ENCODE measurements around the gene CSNK1A1.
A peak's percentile ranks its signal among the peaks of the same experiment; 100 is the strongest.

Gene CSNK1A1

GRCh38 chr5:149488645-149489306 lies 62.5 kb downstream of the CSNK1A1 start:
- Histone ChIP-seq H3K18ac (ENCODE audit: low read length) (no peak overlapping the region), H4K12ac (ENCODE audit: low read depth, low read length) (no peak overlapping the region), H3K4me2 (ENCODE audit: low read length) (no peak overlapping the region), H2AFZ (ENCODE audit: insufficient read depth, low read length, poor library complexity) (no peak overlapping the region), H3K23ac (ENCODE audit: low read length) (no peak overlapping the region), H3K4ac (ENCODE audit: low read depth, low read length) (no peak overlapping the region), H3K14ac (ENCODE audit: low read length) (no peak overlapping the region), H3K9me3 (ENCODE audit: insufficient read depth, low read depth, low read length) (no peaks in the 10 kb centered on the region), H4K91ac (ENCODE audit: low read depth, low read length) (peak overlapping the region; percentile 8), H3K4me1 (ENCODE audit: control insufficient read depth in 1 of 2, insufficient read depth in 2 of 2, low read length in 2 of 2) (peaks cover 15 to 21% of the 10 kb centered on the region in 2 experiments), H3K27me3 (ENCODE audit: insufficient read depth, low read length) (no peaks in the 10 kb centered on the region), H2BK12ac (ENCODE audit: low read length) (peak overlapping the region; percentile 18), H2BK5ac (ENCODE audit: low read depth, low read length, poor library complexity) (no peak overlapping the region), H3K79me2 (ENCODE audit: control insufficient read depth, insufficient read depth, low read length, poor library complexity) (peaks cover 3% of the 10 kb centered on the region), H3K79me1 (ENCODE audit: low read length) (peaks cover 25% of the 10 kb centered on the region), H2AK5ac (ENCODE audit: low read length) (no peak overlapping the region), H3K4me3 (ENCODE audit: low read depth, low read length) (no peak overlapping the region), H2BK120ac (ENCODE audit: insufficient read depth, low read length, poor library complexity) (no peak overlapping the region), H4K8ac (ENCODE audit: low read depth, low read length) (no peak overlapping the region), H3K36me3 (ENCODE audit: control insufficient read depth in 1 of 2, insufficient read depth in 2 of 2, low read length in 2 of 2) (peaks cover 2 to 5% of the 10 kb centered on the region in 2 experiments), H3K27ac (ENCODE audit: low read depth, low read length) (peak overlapping the region; percentile 99), H3K9ac (ENCODE audit: low read length) (no peak overlapping the region)
- DNase-seq = peak; percentile 86 to 88
- no CpG with 5 or more reads among the region's 19 CpGs for WGBS (ENCODE audit: extremely low coverage, insufficient coverage, insufficient read length)

DNA sequence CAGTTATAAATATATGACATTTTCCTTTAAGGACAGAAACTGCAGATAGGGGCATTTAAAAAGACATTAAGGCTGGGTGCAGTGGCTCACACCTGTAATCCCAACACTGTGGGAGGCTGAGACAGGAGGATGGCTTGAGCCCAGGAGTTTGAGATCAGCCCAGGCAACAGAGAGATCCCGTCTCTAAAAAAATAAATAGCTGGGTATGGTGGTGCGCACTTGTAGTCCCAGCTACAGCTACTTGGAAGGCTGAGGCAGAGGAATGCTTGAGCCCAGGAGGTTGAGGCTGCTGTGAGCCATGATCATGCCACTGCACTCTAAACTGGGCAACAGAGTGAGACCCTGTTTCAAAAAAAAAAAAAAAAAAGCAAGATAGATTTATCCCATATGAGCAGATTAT lies 63.6 kb downstream of the CSNK1A1 start:
- peaks cover 0 to 2% of the 10 kb centered on the region in 2 experiments for H3K36me3 ChIP-seq (ENCODE audit: control insufficient read depth in 1 of 2, insufficient read depth in 2 of 2, low read length in 2 of 2)
- no peak overlapping the region for H4K91ac ChIP-seq (ENCODE audit: low read depth, low read length)
- no peak for DNase-seq
- H3K79me1 ChIP-seq (ENCODE audit: low read length) = peaks cover 25% of the 10 kb centered on the region
- no peak overlapping the region for H3K9ac ChIP-seq (ENCODE audit: low read length)
- H3K4me1 ChIP-seq (ENCODE audit: control insufficient read depth in 1 of 2, insufficient read depth in 2 of 2, low read length in 2 of 2) = peaks cover 18 to 24% of the 10 kb centered on the region in 2 experiments
- no peak overlapping the region for H4K8ac ChIP-seq (ENCODE audit: low read depth, low read length)
- no peak overlapping the region for H4K12ac ChIP-seq (ENCODE audit: low read depth, low read length)
- H3K9me3 ChIP-seq (ENCODE audit: insufficient read depth, low read depth, low read length) = no peaks in the 10 kb centered on the region
- no peak overlapping the region for H3K4me2 ChIP-seq (ENCODE audit: low read length)
- no peak overlapping the region for H2BK5ac ChIP-seq (ENCODE audit: low read depth, low read length, poor library complexity)
- no peak overlapping the region for H3K4ac ChIP-seq (ENCODE audit: low read depth, low read length)
- H3K23ac ChIP-seq (ENCODE audit: low read length) = no peak overlapping the region
- H3K79me2 ChIP-seq (ENCODE audit: control insufficient read depth, insufficient read depth, low read length, poor library complexity) = peaks cover 3% of the 10 kb centered on the region
- H3K27ac ChIP-seq (ENCODE audit: low read depth, low read length) = peak overlapping the region; percentile 99
- no CpG with 5 or more reads among the region's 2 CpGs for WGBS (ENCODE audit: extremely low coverage, insufficient coverage, insufficient read length)
- no peak overlapping the region for H2AFZ ChIP-seq (ENCODE audit: insufficient read depth, low read length, poor library complexity)
- H3K27me3 ChIP-seq (ENCODE audit: insufficient read depth, low read length) = no peaks in the 10 kb centered on the region
- H2AK5ac ChIP-seq (ENCODE audit: low read length) = no peak overlapping the region
- H3K14ac ChIP-seq (ENCODE audit: low read length) = no peak overlapping the region
- H2BK120ac ChIP-seq (ENCODE audit: insufficient read depth, low read length, poor library complexity) = no peak overlapping the region
- H3K18ac ChIP-seq (ENCODE audit: low read length) = no peak overlapping the region
- peak overlapping the region; percentile 73 for H2BK12ac ChIP-seq (ENCODE audit: low read length)
- H3K4me3 ChIP-seq (ENCODE audit: low read depth, low read length) = no peak overlapping the region

GRCh38 chr5:149486726-149487635 lies 64.3 kb downstream of the CSNK1A1 start:
- no peak overlapping the region for H4K12ac ChIP-seq (ENCODE audit: low read depth, low read length)
- peak overlapping the region; percentile 94 for H2BK120ac ChIP-seq (ENCODE audit: insufficient read depth, low read length, poor library complexity)
- H3K36me3 ChIP-seq (ENCODE audit: control insufficient read depth in 1 of 2, insufficient read depth in 2 of 2, low read length in 2 of 2) = peaks cover 0 to 2% of the 10 kb centered on the region in 2 experiments
- peak overlapping the region; percentile 73 for H2AK5ac ChIP-seq (ENCODE audit: low read length)
- H3K27me3 ChIP-seq (ENCODE audit: insufficient read depth, low read length) = no peaks in the 10 kb centered on the region
- H3K79me2 ChIP-seq (ENCODE audit: control insufficient read depth, insufficient read depth, low read length, poor library complexity) = peaks cover 3% of the 10 kb centered on the region
- H2BK12ac ChIP-seq (ENCODE audit: low read length) = peak overlapping the region; percentile 83
- H3K4me3 ChIP-seq (ENCODE audit: low read depth, low read length) = no peak overlapping the region
- no peaks in the 10 kb centered on the region for H3K9me3 ChIP-seq (ENCODE audit: insufficient read depth, low read depth, low read length)
- DNase-seq = peak; percentile 80 to 89
- no peak overlapping the region for H3K9ac ChIP-seq (ENCODE audit: low read length)
- no peak overlapping the region for H2AFZ ChIP-seq (ENCODE audit: insufficient read depth, low read length, poor library complexity)
- peak overlapping the region; percentile 44 for H3K4me2 ChIP-seq (ENCODE audit: low read length)
- peak overlapping the region; percentile 45 for H3K18ac ChIP-seq (ENCODE audit: low read length)
- H3K14ac ChIP-seq (ENCODE audit: low read length) = peak overlapping the region; percentile 59
- H3K27ac ChIP-seq (ENCODE audit: low read depth, low read length) = peak overlapping the region; percentile 99
- peaks cover 18 to 26% of the 10 kb centered on the region in 2 experiments for H3K4me1 ChIP-seq (ENCODE audit: control insufficient read depth in 1 of 2, insufficient read depth in 2 of 2, low read length in 2 of 2)
- H3K4ac ChIP-seq (ENCODE audit: low read depth, low read length) = no peak overlapping the region
- H4K91ac ChIP-seq (ENCODE audit: low read depth, low read length) = peak overlapping the region; percentile 89
- H3K23ac ChIP-seq (ENCODE audit: low read length) = no peak overlapping the region
- H4K8ac ChIP-seq (ENCODE audit: low read depth, low read length) = peak overlapping the region; percentile 17
- H2BK5ac ChIP-seq (ENCODE audit: low read depth, low read length, poor library complexity) = peak overlapping the region; percentile 78
- peaks cover 27% of the 10 kb centered on the region for H3K79me1 ChIP-seq (ENCODE audit: low read length)
- WGBS (ENCODE audit: extremely low coverage, insufficient coverage, insufficient read length) = no CpG with 5 or more reads among the region's 5 CpGs

DNA sequence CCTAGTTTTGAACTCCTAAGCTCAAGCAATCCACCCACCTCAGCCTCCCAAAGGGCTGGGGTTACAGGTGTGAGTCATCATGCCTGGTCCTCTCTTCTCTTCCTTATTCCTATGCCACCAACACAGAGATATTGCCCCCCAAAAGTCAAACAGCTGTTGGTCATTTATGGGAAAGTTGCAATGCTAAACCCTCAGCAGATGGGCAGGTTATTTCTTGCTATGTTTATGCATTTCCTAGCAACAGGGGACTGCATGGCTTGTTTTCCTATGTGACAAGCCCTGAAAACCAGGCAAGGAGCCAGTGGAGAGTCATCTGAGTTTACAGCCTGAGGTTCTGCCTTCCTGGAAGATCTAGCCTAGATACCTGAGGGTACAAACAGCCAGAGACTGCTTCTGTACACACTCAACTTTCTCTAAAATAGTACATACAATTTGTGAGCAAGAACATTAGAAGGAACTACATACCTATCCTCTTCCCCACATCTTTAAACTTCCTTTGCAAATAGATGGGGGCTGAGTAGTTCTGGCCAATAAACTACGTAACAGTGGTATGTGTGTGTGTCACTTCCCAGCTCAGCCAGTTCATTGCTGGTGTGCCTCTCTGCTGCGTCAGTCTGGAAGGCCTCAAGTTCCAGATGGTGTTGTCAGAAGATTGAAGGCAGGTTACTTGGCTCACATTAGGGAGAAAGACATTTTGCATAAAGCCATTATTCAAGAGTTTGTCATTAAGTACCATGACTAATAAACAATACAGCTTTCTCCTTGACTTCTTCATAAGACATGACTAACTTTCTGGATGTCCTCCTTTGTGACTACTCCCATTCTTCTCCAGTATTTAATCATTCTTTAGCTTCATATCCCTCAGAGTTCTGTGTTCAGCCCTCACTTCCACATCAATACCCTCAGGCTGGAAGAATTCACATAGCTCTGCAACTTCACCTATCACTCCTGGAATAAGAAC lies 65.3 kb downstream of the CSNK1A1 start:
- Histone ChIP-seq H3K18ac (ENCODE audit: low read length) (peak overlapping the region; percentile 33), H3K4me3 (ENCODE audit: low read depth, low read length) (no peak overlapping the region)
- WGBS (ENCODE audit: extremely low coverage, insufficient coverage, insufficient read length) = no CpG with 5 or more reads among the region's 2 CpGs

More for the DNA sequence above, 65.3 kb downstream of the CSNK1A1 start:
- Histone ChIP-seq H3K27ac (ENCODE audit: low read depth, low read length) (peak overlapping the region; percentile 99), H2BK5ac (ENCODE audit: low read depth, low read length, poor library complexity) (peak overlapping the region; percentile 90), H3K27me3 (ENCODE audit: insufficient read depth, low read length) (no peaks in the 10 kb centered on the region), H3K4me2 (ENCODE audit: low read length) (peak overlapping the region; percentile 44), H2BK120ac (ENCODE audit: insufficient read depth, low read length, poor library complexity) (peak overlapping the region; percentile 94), H3K9ac (ENCODE audit: low read length) (no peak overlapping the region), H3K9me3 (ENCODE audit: insufficient read depth, low read depth, low read length) (no peaks in the 10 kb centered on the region), H2AK5ac (ENCODE audit: low read length) (peak overlapping the region; percentile 13), H4K91ac (ENCODE audit: low read depth, low read length) (peak overlapping the region; percentile 54), H2AFZ (ENCODE audit: insufficient read depth, low read length, poor library complexity) (no peak overlapping the region), H3K79me1 (ENCODE audit: low read length) (peaks cover 28% of the 10 kb centered on the region), H4K12ac (ENCODE audit: low read depth, low read length) (no peak overlapping the region), H3K36me3 (ENCODE audit: control insufficient read depth in 1 of 2, insufficient read depth in 2 of 2, low read length in 2 of 2) (no peaks in the 10 kb centered on the region), H3K4ac (ENCODE audit: low read depth, low read length) (peak overlapping the region; percentile 24), H3K23ac (ENCODE audit: low read length) (no peak overlapping the region), H3K4me1 (ENCODE audit: control insufficient read depth in 1 of 2, insufficient read depth in 2 of 2, low read length in 2 of 2) (peaks cover 18 to 31% of the 10 kb centered on the region in 2 experiments), H3K79me2 (ENCODE audit: control insufficient read depth, insufficient read depth, low read length, poor library complexity) (peaks cover 3% of the 10 kb centered on the region), H3K14ac (ENCODE audit: low read length) (peak overlapping the region; percentile 10), H2BK12ac (ENCODE audit: low read length) (peak overlapping the region; percentile 19), H4K8ac (ENCODE audit: low read depth, low read length) (peak overlapping the region; percentile 41)
- peak; percentile 94 to 98 for DNase-seq
